ENCODE measurements around the gene CPZ. TPM values are rescaled to one million over a fixed set of nuclear protein-coding genes. Genes with fewer than 3 reads are reported as not detected.

The CPZ gene
- total RNA-seq, 1 experiment from 2014 or later, result 9.1 TPM

DNA sequence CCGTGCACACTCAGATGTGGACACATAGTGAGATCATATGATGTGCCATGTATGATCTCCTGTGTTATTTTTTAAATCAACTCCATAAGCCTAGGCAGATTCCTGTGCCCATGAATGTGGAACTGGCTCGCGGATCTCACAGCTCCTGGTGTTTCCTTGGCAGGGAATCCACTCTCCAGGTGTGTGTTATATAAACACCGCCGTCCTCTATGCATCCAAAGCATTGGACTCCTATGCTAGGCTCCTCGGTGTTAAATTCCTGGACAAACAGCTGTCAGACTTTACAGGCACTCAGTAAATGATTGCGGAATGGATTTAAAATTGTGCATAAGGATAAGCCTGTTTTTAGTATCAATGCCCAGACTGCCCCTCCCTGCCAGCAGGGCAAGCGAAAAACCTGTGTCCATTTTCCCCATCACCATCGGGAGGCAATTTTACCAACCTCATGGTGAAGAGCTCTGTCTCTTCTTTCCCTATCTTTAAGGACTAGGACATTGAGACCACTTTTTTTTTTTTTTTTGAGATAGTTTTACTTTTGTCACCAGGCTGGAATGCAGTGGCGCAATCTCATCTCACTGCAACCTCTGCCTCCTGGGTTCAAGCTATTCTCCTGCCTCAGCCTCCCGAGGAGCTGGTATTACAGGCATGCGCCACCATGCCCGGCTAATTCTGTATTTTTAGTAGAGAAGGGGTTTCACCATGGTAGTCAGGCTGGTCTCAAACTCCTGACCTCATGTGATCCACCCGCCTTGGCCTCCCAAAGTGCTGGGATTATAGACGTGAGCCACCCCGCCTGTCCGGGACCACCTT lies 36.0 kb upstream of the CPZ start:
- Histone ChIP-seq H3K9me3 (ENCODE audit: insufficient read depth, low read depth) (no peaks in the 10 kb centered on the region), H3K9me2 (ENCODE audit: insufficient read depth) (no peaks in the 10 kb centered on the region), H3K4me1 (replicated peaks; ENCODE audit: insufficient read depth) (peaks cover 52% of the 10 kb centered on the region), H2AFZ (0 out of 2 replicates have a peak overlapping the region, but pooled peaks have one; percentile 30), H3K4me2 (peak overlapping the region; percentile 99), H3K79me2 (ENCODE audit: low read depth) (peaks cover 36% of the 10 kb centered on the region), H3K27ac (peak overlapping the region; percentile 95), H4K20me1 (ENCODE audit: insufficient read depth) (no peaks in the 10 kb centered on the region), H3K27me3 (ENCODE audit: insufficient read depth, low read depth) (no peaks in the 10 kb centered on the region), H3F3A (ENCODE audit: insufficient read depth, low read depth) (peaks cover 50% of the 10 kb centered on the region), H3K36me3 (ENCODE audit: low read depth) (no peaks in the 10 kb centered on the region), H3K4me3 (peak overlapping the region; percentile 69; the same call in 1 of the 2 replicates)
- POLR2A ChIA-PET (ENCODE audit: unreplicated experiment), result interaction anchor here (0.6 to 0.7 kb wide), 4 partner anchors 22 to 318 kb away, joined by 4 to 13 read pairs (median 5); no protein-coding TSS in a partner anchor
- DNase-seq, result peak; percentile 51 to 75
- no TSS peak for BruUV-seq (replicated peaks)
- intact Hi-C loops (cut with micrococcal nuclease; ENCODE audit: unreplicated experiment), result loop anchor here (1.0 kb wide), 1 partner anchor 8 kb away; no protein-coding TSS in a partner anchor
- CTCF ChIA-PET, result interaction anchor here (0.7 to 1.3 kb wide), 2 partner anchors 17 to 18 kb away, joined by 6 to 8 read pairs; no protein-coding TSS in a partner anchor
- no peak for TF ChIP-seq EZH2 (IDR thresholded peaks at IDR 0.05; ENCODE audit: low read depth)
- TF ChIP-seq, protein P1, sequence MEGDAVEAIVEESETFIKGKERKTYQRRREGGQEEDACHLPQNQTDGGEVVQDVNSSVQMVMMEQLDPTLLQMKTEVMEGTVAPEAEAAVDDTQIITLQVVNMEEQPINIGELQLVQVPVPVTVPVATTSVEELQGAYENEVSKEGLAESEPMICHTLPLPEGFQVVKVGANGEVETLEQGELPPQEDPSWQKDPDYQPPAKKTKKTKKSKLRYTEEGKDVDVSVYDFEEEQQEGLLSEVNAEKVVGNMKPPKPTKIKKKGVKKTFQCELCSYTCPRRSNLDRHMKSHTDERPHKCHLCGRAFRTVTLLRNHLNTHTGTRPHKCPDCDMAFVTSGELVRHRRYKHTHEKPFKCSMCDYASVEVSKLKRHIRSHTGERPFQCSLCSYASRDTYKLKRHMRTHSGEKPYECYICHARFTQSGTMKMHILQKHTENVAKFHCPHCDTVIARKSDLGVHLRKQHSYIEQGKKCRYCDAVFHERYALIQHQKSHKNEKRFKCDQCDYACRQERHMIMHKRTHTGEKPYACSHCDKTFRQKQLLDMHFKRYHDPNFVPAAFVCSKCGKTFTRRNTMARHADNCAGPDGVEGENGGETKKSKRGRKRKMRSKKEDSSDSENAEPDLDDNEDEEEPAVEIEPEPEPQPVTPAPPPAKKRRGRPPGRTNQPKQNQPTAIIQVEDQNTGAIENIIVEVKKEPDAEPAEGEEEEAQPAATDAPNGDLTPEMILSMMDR (conservative IDR thresholded peaks at IDR 0.05), result no peak

DNA sequence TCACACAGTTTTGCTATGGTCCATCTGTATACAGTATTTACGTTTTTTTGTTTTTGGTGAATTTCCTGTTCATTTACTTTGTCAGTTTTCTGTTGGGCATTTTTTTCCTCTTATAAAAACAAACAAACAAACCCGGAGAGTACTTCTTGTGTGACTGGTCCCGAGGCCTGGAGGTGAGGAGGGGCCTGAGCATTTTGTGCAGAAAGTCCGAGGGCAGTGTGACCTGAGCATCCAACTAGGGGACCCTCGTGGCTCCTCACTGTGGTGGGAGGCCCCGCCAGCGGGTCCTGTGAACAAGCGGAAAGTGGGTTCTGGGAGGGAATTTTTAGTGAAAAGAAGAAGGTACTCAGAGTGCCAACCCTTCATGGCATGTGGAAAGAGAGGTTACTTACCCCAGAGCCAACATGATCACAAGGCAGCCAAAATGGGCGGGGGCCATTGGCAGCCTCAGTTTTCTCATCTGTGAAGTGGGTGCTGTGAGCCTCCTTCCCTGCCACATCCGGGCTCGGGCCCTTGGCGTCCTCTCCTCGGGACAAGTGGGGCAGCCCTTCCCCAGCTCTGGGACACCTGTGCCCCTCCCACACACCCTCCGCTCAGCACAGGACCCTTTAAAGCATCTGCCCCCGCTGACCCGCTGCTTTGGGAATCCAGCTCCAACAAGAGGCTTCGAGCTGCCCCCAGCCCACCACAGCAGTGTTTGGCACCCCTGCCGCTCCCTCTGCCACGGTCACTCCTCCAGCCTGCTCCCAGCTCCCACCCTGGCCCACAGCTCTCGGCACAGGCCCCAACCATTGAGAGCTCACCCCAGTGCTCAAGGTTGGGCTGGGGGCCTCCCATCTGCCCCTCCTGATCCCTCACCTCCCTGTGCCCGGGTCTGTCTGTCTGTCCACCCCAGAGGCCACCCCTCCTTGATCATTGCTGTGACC lies 35.2 kb upstream of the CPZ start:
- POLR2A ChIA-PET (ENCODE audit: unreplicated experiment), result interaction anchor here (0.6 to 0.7 kb wide), 2 partner anchors 9 to 23 kb away, joined by 4 to 14 read pairs; no protein-coding TSS in a partner anchor
- BruUV-seq (replicated peaks), result no TSS peak

More for the DNA sequence above, 35.2 kb upstream of the CPZ start:
- H3K4me1 ChIP-seq (replicated peaks; ENCODE audit: insufficient read depth), result peaks cover 61% of the 10 kb centered on the region
- intact Hi-C loops (cut with micrococcal nuclease; ENCODE audit: unreplicated experiment), result loop anchor here (2.0 kb wide), 1 partner anchor 15 kb away; no protein-coding TSS in a partner anchor
- H3K79me2 ChIP-seq (ENCODE audit: low read depth), result peaks cover 44% of the 10 kb centered on the region
- no peaks in the 10 kb centered on the region for H3K9me3 ChIP-seq (ENCODE audit: insufficient read depth, low read depth)
- peaks cover 53% of the 10 kb centered on the region for H3F3A ChIP-seq (ENCODE audit: insufficient read depth, low read depth)
- peak in 1 of 2 experiments; percentile 59 for DNase-seq
- H3K4me3 ChIP-seq, result peak overlapping the region; percentile 69; the same call in 1 of the 2 replicates
- TF ChIP-seq, protein P1 (conservative IDR thresholded peaks at IDR 0.05), result no peak
- TF ChIP-seq EZH2 (IDR thresholded peaks at IDR 0.05; ENCODE audit: low read depth), result no peak
- no peaks in the 10 kb centered on the region for H3K9me2 ChIP-seq (ENCODE audit: insufficient read depth)
- H3K36me3 ChIP-seq (ENCODE audit: low read depth), result no peaks in the 10 kb centered on the region
- no peaks in the 10 kb centered on the region for H3K27me3 ChIP-seq (ENCODE audit: insufficient read depth, low read depth)
- CTCF ChIA-PET, result no interaction called here
- H4K20me1 ChIP-seq (ENCODE audit: insufficient read depth), result no peaks in the 10 kb centered on the region
- H3K4me2 ChIP-seq, result peak overlapping the region; percentile 99
- peak overlapping the region; percentile 95 for H3K27ac ChIP-seq
- no peak overlapping the region for H2AFZ ChIP-seq
